Skeletal muscle satellite cell (primary cell): ENCODE measurements around the gene STPG2.

Experiments
- H3K27me3 ChIP-seq: 2 replicates; pipeline ENCODE4 v1.7.0; 2013; ENCODE audit warnings: low read length; ENCODE audit not compliant: control insufficient read depth, insufficient read depth
- H3K36me3 ChIP-seq: 2 replicates; pipeline ENCODE4 v1.7.0; 2013; ENCODE audit warnings: mild to moderate bottlenecking, control low read depth, low read length; ENCODE audit not compliant: insufficient read depth
- H3K4me1 ChIP-seq: 2 replicates; pipeline ENCODE4 v1.7.0; 2013; ENCODE audit warnings: low read length; ENCODE audit not compliant: control insufficient read depth, insufficient read depth
- H3K4me2 ChIP-seq: 2 replicates; pipeline ENCODE4 v1.7.0; 2013; ENCODE audit warnings: mild to moderate bottlenecking, low read length
- H3K4me3 ChIP-seq: 2 replicates; pipeline ENCODE4 v1.7.0; 2013; ENCODE audit warnings: low read length
- H3K9ac ChIP-seq: 2 replicates; pipeline ENCODE4 v1.7.0; 2013; ENCODE audit warnings: mild to moderate bottlenecking, low read depth, low read length, moderate library complexity
- H3K9me3 ChIP-seq: replicated peaks from 2 replicates; pipeline ENCODE4 v1.7.0; 2013; ENCODE audit warnings: mild to moderate bottlenecking, control low read depth, low read length

The STPG2 gene

GRCh38 chr4:98148856-98149255 is 5.6 kb upstream of the STPG2 start:
- H3K4me2 ChIP-seq: peak overlapping the region; percentile 8
- H3K4me3 ChIP-seq: no peak overlapping the region
- H3K27me3 ChIP-seq: no peaks in the 10 kb centered on the region
- H3K4me1 ChIP-seq: peaks cover 12% of the 10 kb centered on the region
- no peaks in the 10 kb centered on the region for H3K9me3 ChIP-seq
- H3K9ac ChIP-seq: no peak overlapping the region
- H3K36me3 ChIP-seq: no peaks in the 10 kb centered on the region

GRCh38 chr4:98126141-98126540 is 17.1 kb downstream of the STPG2 start:
- Histone ChIP-seq H3K9ac (no peak overlapping the region), H3K4me2 (no peak overlapping the region), H3K4me1 (no peaks in the 10 kb centered on the region), H3K36me3 (no peaks in the 10 kb centered on the region), H3K4me3 (no peak overlapping the region), H3K27me3 (no peaks in the 10 kb centered on the region), H3K9me3 (no peaks in the 10 kb centered on the region)

DNA sequence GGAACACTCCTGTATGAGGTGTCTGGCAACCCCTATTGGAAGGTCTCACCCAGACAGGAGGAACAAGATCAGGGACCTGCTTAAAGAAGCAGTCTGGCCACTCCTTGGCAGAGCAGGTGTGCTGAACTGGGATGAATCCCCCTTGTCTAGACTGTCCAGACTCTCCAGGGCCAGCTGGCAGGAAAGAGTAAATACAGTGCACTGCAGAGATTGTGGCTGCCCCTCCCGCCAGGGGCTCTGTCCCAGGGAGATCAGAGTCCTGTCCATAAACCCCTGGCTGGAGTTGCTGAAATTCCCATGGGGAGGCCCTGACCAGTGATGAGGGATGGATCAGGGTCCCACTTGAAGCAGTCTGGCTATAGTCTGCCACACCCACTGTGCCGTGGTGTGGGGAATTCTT is 17.7 kb downstream of the STPG2 start:
- H3K4me2 ChIP-seq: no peak overlapping the region
- H3K9me3 ChIP-seq: no peaks in the 10 kb centered on the region
- H3K4me3 ChIP-seq: no peak overlapping the region
- no peaks in the 10 kb centered on the region for H3K27me3 ChIP-seq
- no peaks in the 10 kb centered on the region for H3K4me1 ChIP-seq
- no peak overlapping the region for H3K9ac ChIP-seq
- H3K36me3 ChIP-seq: no peaks in the 10 kb centered on the region

GRCh38 chr4:98117363-98117762 is 25.9 kb downstream of the STPG2 start:
- no peak overlapping the region for H3K4me2 ChIP-seq
- no peaks in the 10 kb centered on the region for H3K36me3 ChIP-seq
- no peaks in the 10 kb centered on the region for H3K9me3 ChIP-seq
- H3K9ac ChIP-seq: no peak overlapping the region
- H3K4me1 ChIP-seq: no peaks in the 10 kb centered on the region
- H3K27me3 ChIP-seq: no peaks in the 10 kb centered on the region
- H3K4me3 ChIP-seq: no peak overlapping the region

DNA sequence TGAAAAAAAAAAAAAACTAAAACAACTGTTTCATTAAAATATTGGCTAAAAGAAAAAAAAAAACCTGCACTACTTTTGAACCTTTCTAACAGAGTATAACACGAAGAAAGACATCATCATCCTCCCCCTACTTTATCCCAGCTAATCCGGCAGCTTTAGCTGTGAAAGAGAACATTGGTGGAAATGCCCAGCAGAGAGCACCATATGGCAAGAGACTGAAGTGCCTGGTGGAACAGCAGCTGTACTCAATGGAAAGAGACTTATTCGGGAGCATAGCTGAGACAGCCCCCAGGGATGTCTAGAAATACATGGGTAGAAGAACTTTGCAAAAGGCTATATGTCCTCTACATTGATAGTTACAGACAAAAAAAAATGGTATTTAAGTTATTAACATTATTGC is 30.3 kb downstream of the STPG2 start:
- no peak overlapping the region for H3K4me3 ChIP-seq
- H3K9me3 ChIP-seq: no peaks in the 10 kb centered on the region
- H3K36me3 ChIP-seq: no peaks in the 10 kb centered on the region

GRCh38 chr4:98110929-98111328 is 32.3 kb downstream of the STPG2 start:
- no peak overlapping the region for H3K9ac ChIP-seq
- H3K36me3 ChIP-seq: no peaks in the 10 kb centered on the region
- no peaks in the 10 kb centered on the region for H3K27me3 ChIP-seq
- H3K9me3 ChIP-seq: no peaks in the 10 kb centered on the region
- no peaks in the 10 kb centered on the region for H3K4me1 ChIP-seq
- no peak overlapping the region for H3K4me2 ChIP-seq
- H3K4me3 ChIP-seq: no peak overlapping the region

More for the DNA sequence above, 30.3 kb downstream of the STPG2 start:
- Histone ChIP-seq H3K27me3 (no peaks in the 10 kb centered on the region), H3K4me1 (no peaks in the 10 kb centered on the region), H3K4me2 (no peak overlapping the region), H3K9ac (no peak overlapping the region)

DNA sequence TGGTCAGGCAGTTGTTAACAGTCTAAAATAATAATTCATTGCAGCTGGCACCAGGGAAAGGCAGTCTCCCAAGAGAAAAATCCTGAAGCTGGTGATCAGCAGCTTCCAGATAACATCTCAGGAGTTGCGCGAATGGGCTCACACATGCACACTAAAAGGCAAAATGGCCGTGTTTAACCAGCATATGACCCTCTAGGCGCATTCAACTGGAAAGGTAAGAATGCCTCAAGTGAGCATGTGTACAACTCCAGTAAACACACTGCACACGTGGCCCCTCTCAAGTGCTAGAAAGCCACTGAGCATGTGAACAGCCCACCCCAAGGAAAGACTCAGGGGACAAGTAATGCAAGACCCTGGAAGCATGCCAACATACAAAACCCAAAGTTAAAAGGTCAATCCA is 33.1 kb downstream of the STPG2 start:
- H3K4me1 ChIP-seq: no peaks in the 10 kb centered on the region
- no peak overlapping the region for H3K4me3 ChIP-seq
- H3K9ac ChIP-seq: no peak overlapping the region
- H3K27me3 ChIP-seq: no peaks in the 10 kb centered on the region
- H3K36me3 ChIP-seq: no peaks in the 10 kb centered on the region
- no peak overlapping the region for H3K4me2 ChIP-seq
- no peaks in the 10 kb centered on the region for H3K9me3 ChIP-seq

- Histone ChIP-seq H3K9ac (no peak overlapping the region), H3K4me3 (no peak overlapping the region), H3K9me3 (no peaks in the 10 kb centered on the region), H3K4me2 (no peak overlapping the region), H3K36me3 (no peaks in the 10 kb centered on the region), H3K4me1 (no peaks in the 10 kb centered on the region), H3K27me3 (no peaks in the 10 kb centered on the region)
Observed at GRCh38 chr4:98102660-98103059, 40.6 kb downstream of the STPG2 start.

DNA sequence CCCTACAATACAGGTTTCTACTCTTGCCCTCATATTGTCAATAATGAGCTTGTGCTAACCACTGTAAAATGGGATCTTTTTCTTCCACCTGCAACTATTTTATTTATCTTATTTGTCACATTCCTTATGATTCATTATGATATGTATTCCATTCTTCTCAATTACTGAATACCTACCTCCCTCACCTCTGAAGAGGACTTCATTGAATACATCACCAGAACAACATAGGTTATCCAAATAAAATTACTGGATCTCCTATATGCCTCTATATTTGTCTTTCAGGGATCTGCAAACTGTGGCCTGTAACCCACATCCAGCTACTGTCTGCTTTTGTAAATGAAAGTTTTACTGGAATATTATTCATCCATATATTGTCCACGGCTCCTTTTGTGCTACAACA is 41.3 kb downstream of the STPG2 start:
- Histone ChIP-seq H3K4me1 (no peaks in the 10 kb centered on the region), H3K4me2 (no peak overlapping the region), H3K9ac (no peak overlapping the region), H3K4me3 (no peak overlapping the region), H3K9me3 (no peaks in the 10 kb centered on the region), H3K36me3 (no peaks in the 10 kb centered on the region), H3K27me3 (no peaks in the 10 kb centered on the region)

GRCh38 chr4:98098764-98099163 is 44.5 kb downstream of the STPG2 start:
- Histone ChIP-seq H3K9me3 (no peaks in the 10 kb centered on the region), H3K27me3 (no peaks in the 10 kb centered on the region), H3K36me3 (no peaks in the 10 kb centered on the region), H3K4me2 (no peak overlapping the region), H3K9ac (no peak overlapping the region), H3K4me1 (no peaks in the 10 kb centered on the region), H3K4me3 (no peak overlapping the region)

GRCh38 chr4:98094118-98094517 is 49.2 kb downstream of the STPG2 start:
- H3K4me3 ChIP-seq: no peak overlapping the region
- H3K36me3 ChIP-seq: no peaks in the 10 kb centered on the region
- H3K9me3 ChIP-seq: no peaks in the 10 kb centered on the region
- H3K9ac ChIP-seq: no peak overlapping the region
- H3K4me1 ChIP-seq: no peaks in the 10 kb centered on the region
- H3K27me3 ChIP-seq: no peaks in the 10 kb centered on the region
- no peak overlapping the region for H3K4me2 ChIP-seq

GRCh38 chr4:98093662-98094061 is 49.6 kb downstream of the STPG2 start:
- Histone ChIP-seq H3K27me3 (no peaks in the 10 kb centered on the region), H3K9me3 (no peaks in the 10 kb centered on the region), H3K4me2 (no peak overlapping the region), H3K4me1 (no peaks in the 10 kb centered on the region), H3K36me3 (no peaks in the 10 kb centered on the region), H3K9ac (no peak overlapping the region), H3K4me3 (no peak overlapping the region)
